Upper lobe of left lung (tissue), 4 donors: ENCODE measurements around the gene SAV1.

Source experiments
- POLR2A ChIP-seq, 4 donors: fragments of 450-650 bp; IDR thresholded peaks; one replicate each; pipeline ENCODE4 v1.5.1; 2016 to 2017; ENCODE audit warnings: antibody characterized with exemption in 4 of 4, mild to moderate bottlenecking in 2 of 4
- POLR2AphosphoS5 ChIP-seq, 2 donors: sonication (generic); formaldehyde crosslinking; IDR thresholded peaks; one replicate each; pipeline ENCODE4 v1.5.1; 2017; ENCODE audit warnings: antibody characterized with exemption in 2 of 2
- TF ChIP-seq, protein P1 (sequence below), 6 experiments: fragments of 450-650 bp in 4 of 6; fragments of 200-600 bp in 2 of 6; sonication (generic) in 2 of 6; IDR thresholded peaks; one replicate each; pipeline ENCODE4 v1.5.1; 2016 to 2019; ENCODE audit warnings: antibody characterized with exemption in 6 of 6

- TF ChIP-seq, protein P1, sequence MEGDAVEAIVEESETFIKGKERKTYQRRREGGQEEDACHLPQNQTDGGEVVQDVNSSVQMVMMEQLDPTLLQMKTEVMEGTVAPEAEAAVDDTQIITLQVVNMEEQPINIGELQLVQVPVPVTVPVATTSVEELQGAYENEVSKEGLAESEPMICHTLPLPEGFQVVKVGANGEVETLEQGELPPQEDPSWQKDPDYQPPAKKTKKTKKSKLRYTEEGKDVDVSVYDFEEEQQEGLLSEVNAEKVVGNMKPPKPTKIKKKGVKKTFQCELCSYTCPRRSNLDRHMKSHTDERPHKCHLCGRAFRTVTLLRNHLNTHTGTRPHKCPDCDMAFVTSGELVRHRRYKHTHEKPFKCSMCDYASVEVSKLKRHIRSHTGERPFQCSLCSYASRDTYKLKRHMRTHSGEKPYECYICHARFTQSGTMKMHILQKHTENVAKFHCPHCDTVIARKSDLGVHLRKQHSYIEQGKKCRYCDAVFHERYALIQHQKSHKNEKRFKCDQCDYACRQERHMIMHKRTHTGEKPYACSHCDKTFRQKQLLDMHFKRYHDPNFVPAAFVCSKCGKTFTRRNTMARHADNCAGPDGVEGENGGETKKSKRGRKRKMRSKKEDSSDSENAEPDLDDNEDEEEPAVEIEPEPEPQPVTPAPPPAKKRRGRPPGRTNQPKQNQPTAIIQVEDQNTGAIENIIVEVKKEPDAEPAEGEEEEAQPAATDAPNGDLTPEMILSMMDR (IDR thresholded peaks at IDR 0.05) = no peak
- TF ChIP-seq POLR2A (IDR thresholded peaks at IDR 0.05) (no peak), POLR2AphosphoS5 (IDR thresholded peaks at IDR 0.05) (no peak)
Observed at GRCh38 chr14:50705026-50705593, 37.0 kb upstream of the SAV1 start.
